HUES64 (cell line): Measurements from ENCODE around the gene ETNPPL. TPM values are rescaled to one million over a fixed set of nuclear protein-coding genes. Genes with fewer than 3 reads are reported as not detected.
A peak's percentile ranks its signal among the peaks of the same experiment; 100 is the strongest.

Source experiments
- H3K27ac ChIP-seq: 2 replicates; pipeline ENCODE4 v1.7.0; 2013; ENCODE audit warnings: low read depth, low read length, inconsistent platforms
- H3K27me3 ChIP-seq: 2 replicates; pipeline ENCODE4 v1.6.1; 2013; ENCODE audit warnings: mild to moderate bottlenecking, low read length; ENCODE audit not compliant: insufficient read depth
- H3K36me3 ChIP-seq: 2 replicates; pipeline ENCODE4 v1.6.1; 2013; ENCODE audit warnings: mild to moderate bottlenecking, low read length; ENCODE audit not compliant: insufficient read depth
- H3K4me1 ChIP-seq: 2 replicates; pipeline ENCODE4 v1.6.1; 2013; ENCODE audit warnings: mild to moderate bottlenecking, low read length, moderate library complexity; ENCODE audit not compliant: insufficient read depth
- H3K4me3 ChIP-seq: 2 replicates; pipeline ENCODE4 v1.5.1; 2013; ENCODE audit warnings: mild to moderate bottlenecking, low read length, moderate library complexity
- H3K9ac ChIP-seq: 2 replicates; pipeline ENCODE4 v1.6.1; 2013; ENCODE audit warnings: mild to moderate bottlenecking, low read depth, low read length
- H3K9me3 ChIP-seq: 2 replicates; pipeline ENCODE4 v1.6.1; 2013; ENCODE audit warnings: low read depth, low read length; ENCODE audit not compliant: insufficient read depth
- WGBS: fragments of 150-250, 120-280 bp; methylation state at CpG from one replicate; pipeline ENCODE4 v1.1.7; 2013; ENCODE audit warnings: missing lambda C conversion rate; 5-methylcytosine and 5-hydroxymethylcytosine counted together
- polyA plus RNA-seq, 2 experiments: library from polyadenylated mRNA; stranded (reverse); fragments of 50-300 nt; gene quantifications; one replicate each; pipeline ENCODE4 v1.2.3, GENCODE V29; 2013

ETNPPL gene
- polyA plus RNA-seq (2013, experiment 1 of 2): 1.7 TPM
- 1.7 TPM for polyA plus RNA-seq (2013, experiment 2 of 2)

DNA sequence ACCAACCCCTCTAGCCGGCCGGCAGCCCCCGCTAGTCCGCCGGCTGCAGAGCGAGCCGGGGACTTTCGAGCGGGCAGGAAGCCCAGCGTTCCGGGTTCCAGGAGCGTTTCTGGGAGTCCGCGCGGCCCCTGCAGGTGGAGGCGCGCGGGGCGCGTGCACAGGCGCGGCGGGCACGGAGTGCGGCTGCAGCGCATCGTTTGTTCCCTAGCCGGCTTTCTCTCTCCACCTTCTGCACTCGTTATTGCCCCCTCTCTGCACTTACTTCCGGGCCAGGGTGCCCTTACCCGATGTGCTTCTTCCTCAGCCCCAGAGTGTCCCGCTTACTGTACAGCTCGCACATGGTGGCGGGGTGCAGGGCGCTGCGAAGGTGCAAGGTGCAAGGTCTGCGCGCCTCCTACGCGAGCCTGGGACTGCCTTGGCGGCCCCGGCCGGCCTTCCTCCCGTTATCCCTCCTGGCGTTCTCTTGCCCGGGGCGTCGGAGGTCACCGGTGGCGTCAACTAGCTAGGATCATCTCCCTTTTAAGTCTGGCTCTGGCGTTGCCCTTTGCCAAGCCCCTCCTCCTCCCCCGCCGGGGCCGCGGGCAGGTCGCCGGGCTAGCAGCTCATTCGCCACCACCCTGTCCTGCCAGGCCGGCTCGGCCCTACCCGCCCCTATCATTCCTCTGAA, at the start of gene ETNPPL:
Gene ETNPPL, minus strand, starts transcription at position 495 of the 667 bp plus-strand sequence. Its CDS starts 155 bp downstream, at position 340.
- peaks cover 6% of the 10 kb centered on the region; the same call in 1 of the 2 replicates for H3K4me1 ChIP-seq
- H3K9ac ChIP-seq: peak within 1 kb of the TSS; percentile 23; the same call in 1 of the 2 replicates
- WGBS: under 1% methylated on average over 61 of the region's 61 CpGs
- no peaks in the 10 kb centered on the region for H3K36me3 ChIP-seq
- peak within 1 kb of the TSS; percentile 58 for H3K4me3 ChIP-seq
- peaks cover 44% of the 10 kb centered on the region for H3K27me3 ChIP-seq
- no peak within 1 kb of the TSS for H3K27ac ChIP-seq
- H3K9me3 ChIP-seq: no peaks in the 10 kb centered on the region

DNA sequence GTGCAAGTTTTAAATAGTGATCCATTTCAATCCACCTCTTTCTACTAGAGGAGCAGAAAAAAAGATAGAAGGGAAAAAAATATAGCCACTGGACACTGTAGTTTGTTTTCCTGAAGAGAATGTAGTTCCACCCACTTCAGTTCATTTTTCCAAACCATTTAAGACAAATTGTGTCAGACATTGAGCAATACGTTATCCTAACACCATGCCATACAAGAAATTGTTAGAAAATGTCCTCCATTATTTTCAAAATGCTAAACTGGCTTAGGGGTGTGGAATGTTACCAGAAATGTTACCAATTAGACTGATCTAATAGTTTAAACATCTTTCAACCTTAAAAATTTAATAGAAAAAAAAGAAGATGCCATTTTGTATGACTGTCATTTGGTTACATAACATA, 48.6 kb upstream of the ETNPPL start:
- 91% methylated on average over 1 of the region's 1 CpG for WGBS
- H3K9me3 ChIP-seq: no peaks in the 10 kb centered on the region
- H3K4me1 ChIP-seq: no peaks in the 10 kb centered on the region
- H3K4me3 ChIP-seq: no peak overlapping the region
- no peaks in the 10 kb centered on the region for H3K27me3 ChIP-seq
- H3K9ac ChIP-seq: no peak overlapping the region
- H3K27ac ChIP-seq: no peak overlapping the region
- H3K36me3 ChIP-seq: no peaks in the 10 kb centered on the region

DNA sequence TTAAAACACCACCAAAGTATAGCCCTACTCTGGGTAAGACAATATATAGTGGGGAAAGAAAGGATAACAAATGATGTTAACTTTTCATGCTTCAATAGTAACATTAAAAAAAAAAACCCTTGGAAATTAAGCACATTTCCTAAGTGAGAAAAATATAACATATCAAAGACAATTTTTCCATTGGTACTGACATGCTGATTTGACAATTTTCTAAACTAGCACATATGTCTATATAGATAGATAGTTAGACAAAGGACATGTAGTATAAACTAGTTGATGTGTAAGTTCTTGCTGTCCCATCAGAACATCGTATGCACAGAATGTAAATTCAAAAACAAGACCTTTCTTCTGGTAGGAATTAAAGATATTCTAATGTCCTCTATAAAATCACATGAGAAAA, 47.2 kb upstream of the ETNPPL start:
- WGBS: 60% methylated on average over 1 of the region's 1 CpG
- H3K4me1 ChIP-seq: no peaks in the 10 kb centered on the region

DNA sequence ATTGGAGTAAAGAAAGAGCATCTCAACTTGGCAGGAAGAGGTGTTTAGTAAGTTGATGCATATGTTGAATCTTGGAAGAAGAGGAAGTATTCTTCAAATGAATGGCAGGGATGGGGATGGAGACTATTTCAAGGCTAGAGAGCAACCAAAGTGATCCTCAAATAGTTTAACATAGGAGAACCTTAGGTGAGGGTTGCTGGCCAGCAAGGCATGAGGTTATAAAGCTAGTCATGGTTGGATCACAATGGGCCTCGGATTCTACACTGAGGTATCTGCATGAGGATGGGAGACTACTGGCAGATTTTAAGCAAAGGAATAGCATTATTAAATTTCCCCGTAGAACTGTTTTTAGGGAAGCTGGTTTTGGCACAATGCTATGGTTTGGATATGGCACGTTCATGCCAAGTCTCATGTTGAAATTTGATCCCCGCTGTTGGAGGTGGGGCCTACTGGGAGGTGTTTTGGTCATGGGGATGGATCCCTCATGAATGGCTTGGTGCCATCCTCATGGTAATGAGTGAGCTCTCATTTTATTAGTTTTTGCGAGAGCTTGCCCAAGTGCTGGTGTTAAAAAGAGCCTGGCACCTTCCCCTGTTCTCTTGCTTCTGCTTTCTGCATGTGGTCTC, 41.9 kb upstream of the ETNPPL start:
- no peak overlapping the region for H3K27ac ChIP-seq
- H3K9ac ChIP-seq: no peak overlapping the region
- no peaks in the 10 kb centered on the region for H3K9me3 ChIP-seq
- WGBS: 92% methylated on average over 5 of the region's 5 CpGs
- no peaks in the 10 kb centered on the region for H3K4me1 ChIP-seq
- H3K4me3 ChIP-seq: no peak overlapping the region
- no peaks in the 10 kb centered on the region for H3K27me3 ChIP-seq
- H3K36me3 ChIP-seq: no peaks in the 10 kb centered on the region

More for the DNA sequence above, 47.2 kb upstream of the ETNPPL start:
- H3K4me3 ChIP-seq: no peak overlapping the region
- H3K9ac ChIP-seq: no peak overlapping the region
- H3K27me3 ChIP-seq: no peaks in the 10 kb centered on the region
- no peaks in the 10 kb centered on the region for H3K9me3 ChIP-seq
- no peak overlapping the region for H3K27ac ChIP-seq
- H3K36me3 ChIP-seq: no peaks in the 10 kb centered on the region

DNA sequence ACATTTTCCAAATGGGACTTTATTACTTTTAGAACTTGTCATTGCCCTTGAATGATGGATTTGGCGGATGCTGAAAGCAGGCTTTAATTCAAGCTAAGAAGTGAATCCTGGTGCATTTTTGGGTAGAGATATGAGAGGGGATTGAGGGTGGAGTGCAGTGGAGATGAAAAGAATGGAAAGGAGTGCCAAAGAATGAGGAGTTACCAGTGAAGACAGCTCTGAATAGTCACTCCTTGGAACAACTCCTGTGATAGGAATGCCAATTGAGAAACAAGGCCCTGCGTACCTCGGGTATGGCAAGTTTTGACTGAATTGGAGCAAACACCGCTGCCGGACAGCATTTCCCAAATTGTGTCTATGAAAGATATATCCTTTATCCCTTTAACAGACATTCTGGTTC, 36.5 kb upstream of the ETNPPL start:
- 57% methylated on average over 5 of the region's 5 CpGs for WGBS
- no peaks in the 10 kb centered on the region for H3K36me3 ChIP-seq
- no peak overlapping the region for H3K27ac ChIP-seq
- no peaks in the 10 kb centered on the region for H3K9me3 ChIP-seq
- H3K4me3 ChIP-seq: no peak overlapping the region
- H3K27me3 ChIP-seq: no peaks in the 10 kb centered on the region
- H3K4me1 ChIP-seq: no peaks in the 10 kb centered on the region
- no peak overlapping the region for H3K9ac ChIP-seq

DNA sequence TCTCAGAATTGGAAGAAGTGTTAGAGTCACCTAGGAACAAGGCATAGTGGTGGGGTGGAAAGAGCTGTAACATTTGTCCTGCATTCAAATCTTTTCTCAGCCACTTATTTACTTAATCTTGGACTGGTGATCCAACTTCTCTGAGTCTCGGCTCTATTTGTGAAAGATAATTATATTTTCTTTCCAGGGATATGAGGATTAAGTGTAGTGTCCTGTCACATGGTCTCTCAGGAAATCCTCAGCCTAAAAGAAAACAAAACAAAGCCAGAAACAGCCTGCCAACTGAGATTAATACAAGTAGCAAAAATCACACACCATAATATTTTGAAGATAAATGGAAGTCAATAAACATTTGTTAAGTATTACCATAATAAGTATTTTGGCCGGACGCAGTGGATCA, 33.3 kb upstream of the ETNPPL start:
- WGBS: 100% methylated on average over 2 of the region's 3 CpGs
- Histone ChIP-seq H3K4me1 (no peaks in the 10 kb centered on the region), H3K4me3 (no peak overlapping the region), H3K9me3 (no peaks in the 10 kb centered on the region), H3K36me3 (no peaks in the 10 kb centered on the region), H3K27ac (no peak overlapping the region), H3K9ac (no peak overlapping the region), H3K27me3 (no peaks in the 10 kb centered on the region)

DNA sequence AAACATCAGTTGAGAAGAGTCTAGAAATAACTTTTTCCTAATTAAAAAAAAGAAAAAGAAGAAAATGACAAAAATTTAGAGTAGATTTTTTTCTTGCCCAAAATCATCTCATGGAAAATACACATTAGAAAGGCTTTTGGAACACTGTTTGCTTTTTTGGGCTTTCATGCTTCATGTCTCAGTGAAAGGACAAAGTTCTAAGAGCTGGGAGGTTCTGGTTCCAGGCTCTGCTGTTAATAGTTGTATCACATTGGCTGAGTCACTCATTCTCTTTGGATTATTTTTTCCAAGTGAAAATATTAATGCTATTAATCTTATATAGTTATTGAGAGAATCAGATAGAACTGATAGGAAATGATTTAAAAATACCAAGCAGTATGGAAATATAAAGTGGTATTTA, 32.9 kb upstream of the ETNPPL start:
- H3K9me3 ChIP-seq: no peaks in the 10 kb centered on the region

DNA sequence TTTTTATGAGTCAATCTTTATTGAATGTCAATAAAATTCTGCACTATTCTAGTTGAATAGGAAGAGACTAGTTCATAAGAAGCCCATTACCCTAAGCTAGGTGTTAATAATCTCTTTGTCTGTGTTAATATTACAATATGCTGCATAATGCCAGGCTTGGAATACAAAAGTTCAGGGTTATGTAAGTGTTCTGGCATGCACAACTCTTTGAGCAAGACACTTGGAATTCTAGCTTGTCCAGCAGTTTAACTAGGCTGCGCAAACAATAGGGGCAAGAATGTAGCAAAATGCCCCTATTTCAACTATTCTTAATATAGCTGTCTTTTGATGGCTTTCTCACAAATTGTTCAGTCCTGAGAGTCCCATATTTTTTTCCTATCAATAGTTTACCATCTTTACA, 31.3 kb upstream of the ETNPPL start:
- no peaks in the 10 kb centered on the region for H3K36me3 ChIP-seq
- no peak overlapping the region for H3K27ac ChIP-seq
- no peaks in the 10 kb centered on the region for H3K9me3 ChIP-seq
- H3K4me1 ChIP-seq: no peaks in the 10 kb centered on the region
- H3K27me3 ChIP-seq: no peaks in the 10 kb centered on the region
- H3K4me3 ChIP-seq: no peak overlapping the region
- H3K9ac ChIP-seq: no peak overlapping the region
- WGBS: 100% methylated on average over 1 of the region's 1 CpG

More for the DNA sequence above, 32.9 kb upstream of the ETNPPL start:
- Histone ChIP-seq H3K36me3 (no peaks in the 10 kb centered on the region), H3K27ac (no peak overlapping the region), H3K4me3 (no peak overlapping the region), H3K4me1 (no peaks in the 10 kb centered on the region), H3K9ac (no peak overlapping the region), H3K27me3 (no peaks in the 10 kb centered on the region)

DNA sequence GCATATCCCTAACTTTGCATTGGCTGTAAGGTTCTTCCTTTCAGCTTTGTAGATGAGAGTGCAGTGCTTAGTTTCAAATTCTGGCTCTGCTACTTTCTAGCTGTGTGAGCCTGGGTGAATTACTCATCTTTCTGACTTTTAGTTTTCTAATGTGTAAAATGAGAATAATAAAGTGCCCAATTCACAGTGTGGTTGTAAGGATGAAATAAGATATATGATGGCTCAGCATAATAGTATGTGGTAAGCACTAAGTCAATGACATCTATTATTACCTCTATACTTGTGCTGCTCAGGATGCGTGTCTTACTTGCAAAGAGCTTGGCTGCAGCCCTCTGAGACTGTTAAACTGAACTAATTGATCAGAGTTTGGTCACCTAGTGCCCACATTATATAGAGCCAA, 30.6 kb upstream of the ETNPPL start:
- H3K4me1 ChIP-seq: no peaks in the 10 kb centered on the region
- no peak overlapping the region for H3K4me3 ChIP-seq
- no peaks in the 10 kb centered on the region for H3K9me3 ChIP-seq
- H3K27ac ChIP-seq: no peak overlapping the region
- no peaks in the 10 kb centered on the region for H3K36me3 ChIP-seq
- H3K27me3 ChIP-seq: no peaks in the 10 kb centered on the region
- 97% methylated on average over 1 of the region's 1 CpG for WGBS
- no peak overlapping the region for H3K9ac ChIP-seq

DNA sequence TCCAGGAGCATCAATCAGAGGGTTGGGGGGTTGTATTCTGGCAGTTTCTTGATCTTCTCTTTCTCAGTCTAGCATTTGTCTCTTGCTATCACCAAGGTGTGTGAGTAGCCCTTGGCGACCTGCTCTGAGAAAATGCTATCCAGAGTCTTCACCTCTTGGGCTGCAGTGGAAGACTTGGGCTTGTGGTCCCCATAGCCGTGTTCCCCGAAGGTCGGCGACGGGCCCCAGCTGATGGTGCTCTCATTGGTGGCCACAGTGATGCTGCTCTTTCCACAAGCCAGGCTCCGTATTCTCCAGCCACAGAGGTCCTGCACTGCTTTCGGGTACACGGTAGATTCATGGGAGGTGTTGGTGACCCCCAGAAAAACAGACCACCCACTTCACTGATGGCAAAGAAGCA, 25.9 kb upstream of the ETNPPL start:
- no peaks in the 10 kb centered on the region for H3K27me3 ChIP-seq
- H3K4me3 ChIP-seq: no peak overlapping the region
- H3K4me1 ChIP-seq: no peaks in the 10 kb centered on the region
- H3K36me3 ChIP-seq: no peaks in the 10 kb centered on the region
- no peak overlapping the region for H3K27ac ChIP-seq
- 97% methylated on average over 9 of the region's 9 CpGs for WGBS
- no peaks in the 10 kb centered on the region for H3K9me3 ChIP-seq
- H3K9ac ChIP-seq: no peak overlapping the region

DNA sequence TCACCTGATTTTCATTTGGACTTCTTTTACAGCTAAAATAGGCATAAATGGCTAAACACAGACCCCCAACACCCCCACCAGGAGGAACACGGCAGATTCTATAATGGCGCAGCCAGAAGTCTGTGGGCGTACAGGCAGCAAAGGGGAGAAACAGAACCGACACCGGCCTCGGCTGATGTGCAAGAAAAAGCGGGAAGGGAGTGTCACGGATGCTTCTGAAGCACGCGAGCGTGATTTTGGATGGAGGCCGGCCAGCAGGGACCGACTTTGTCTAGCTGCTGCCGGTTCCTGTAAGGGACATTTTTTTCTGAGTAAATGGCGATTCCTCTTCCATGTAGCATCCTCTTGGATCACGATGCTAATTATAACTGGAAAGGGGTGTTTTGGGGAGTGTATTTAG, 24.9 kb upstream of the ETNPPL start:
- H3K4me3 ChIP-seq: no peak overlapping the region
- WGBS: 96% methylated on average over 16 of the region's 16 CpGs
- H3K9me3 ChIP-seq: no peaks in the 10 kb centered on the region
- H3K36me3 ChIP-seq: no peaks in the 10 kb centered on the region
- no peak overlapping the region for H3K9ac ChIP-seq
- no peaks in the 10 kb centered on the region for H3K27me3 ChIP-seq
- no peaks in the 10 kb centered on the region for H3K4me1 ChIP-seq
- H3K27ac ChIP-seq: no peak overlapping the region
